ENCODE data around the gene INAFM1. TPM values are rescaled to one million over a fixed set of nuclear protein-coding genes. Genes with fewer than 3 reads are reported as not detected.
"Not testable (repeated sequence)": the region's sequence is repeated elsewhere in the genome, so short reads cannot be mapped to it uniquely, and the experiment has no call there.

The INAFM1 gene
- total RNA-seq, 1 experiment from 2014 or later = 5.1 TPM

DNA sequence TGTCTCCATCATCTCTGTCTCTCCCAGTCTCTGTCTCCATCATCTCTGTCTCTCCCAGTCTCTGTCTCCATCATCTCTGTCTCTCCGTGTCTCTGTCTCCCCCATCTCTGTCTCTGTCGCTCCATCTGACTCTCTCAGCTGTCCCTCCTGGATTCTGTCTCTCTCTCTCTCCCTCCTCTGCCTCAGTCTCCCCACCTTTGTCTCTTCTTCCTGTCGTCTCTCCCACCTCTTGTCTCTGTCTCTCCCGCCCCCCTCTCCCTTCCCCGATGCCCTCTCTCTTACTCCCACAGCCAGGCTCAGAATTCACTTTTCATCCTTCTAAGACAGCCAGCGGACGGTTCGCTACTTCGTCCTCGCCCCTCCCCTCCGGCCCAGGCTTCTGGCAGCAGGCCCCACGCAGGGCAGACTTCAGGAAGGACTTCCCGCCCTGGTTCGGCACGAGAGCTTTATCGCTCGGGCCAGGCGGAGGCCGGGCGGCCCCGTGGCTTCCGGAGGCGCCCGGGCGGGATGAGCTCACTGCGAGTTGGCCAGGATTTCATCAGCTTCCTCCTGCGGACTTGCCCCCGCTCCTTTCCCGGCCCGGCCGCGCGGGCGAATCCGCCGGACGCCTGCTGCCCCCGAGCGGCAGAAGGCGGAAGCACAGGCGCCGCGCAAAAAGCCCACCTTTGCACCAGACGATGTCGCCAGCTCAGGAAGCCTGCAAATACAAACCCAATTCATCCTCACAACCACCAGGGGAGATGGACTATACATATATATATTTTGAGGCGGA lies 30.7 kb upstream of the INAFM1 start:
- Histone ChIP-seq H3K9me3 (ENCODE audit: low read length) (no peaks in the 10 kb centered on the region), H3K27ac (ENCODE audit: low read length) (peak overlapping the region; percentile 32; the same call in 1 of the 2 replicates), H3K9me2 (replicated peaks; ENCODE audit: low read length) (no peaks in the 10 kb centered on the region), H3K79me2 (ENCODE audit: low read length) (no peaks in the 10 kb centered on the region), H3K27me3 (ENCODE audit: low read length) (no peaks in the 10 kb centered on the region), H2AFZ (ENCODE audit: low read length) (peak overlapping the region; percentile 86), H3K4me3 (ENCODE audit: low read length) (peak overlapping the region; percentile 61), H4K20me1 (ENCODE audit: low read length) (no peaks in the 10 kb centered on the region), H3K4me1 (ENCODE audit: insufficient read depth, low read length) (peaks cover 8% of the 10 kb centered on the region; the same call in 1 of the 2 replicates), H3K9ac (ENCODE audit: low read length) (peak overlapping the region; percentile 58), H3K36me3 (ENCODE audit: low read depth, low read length) (no peaks in the 10 kb centered on the region; the same call in 1 of the 2 replicates), H3F3A (ENCODE audit: low read length, unreplicated experiment) (peaks cover 3% of the 10 kb centered on the region), H3K4me2 (ENCODE audit: low read length) (peak overlapping the region; percentile 82)
- intact Hi-C loops (cut with micrococcal nuclease) = loop anchor here (1.0 to 5.0 kb wide), 2 partner anchors 34 to 97 kb away; no protein-coding TSS in a partner anchor
- ChIA-PET POLR2A (ENCODE audit: unreplicated experiment) (interaction anchor here (0.6 to 1.0 kb wide), 3 partner anchors 18 to 208 kb away, joined by 4 to 23 read pairs (median 8); no protein-coding TSS in a partner anchor), CTCF (interaction anchor here (0.5 to 1.2 kb wide), 12 partner anchors 8 to 209 kb away, joined by 3 to 80 read pairs (median 5); partner anchors contain the start of genes CCDC9 and ZC3H4)
- ATAC-seq (peak; percentile 79), DNase-seq (peak; percentile 90)
- TF ChIP-seq EZH2phosphoT487 (IDR thresholded peaks at IDR 0.05; ENCODE audit: borderline replicate concordance, low read length) = no peak
- TF ChIP-seq, protein P1, sequence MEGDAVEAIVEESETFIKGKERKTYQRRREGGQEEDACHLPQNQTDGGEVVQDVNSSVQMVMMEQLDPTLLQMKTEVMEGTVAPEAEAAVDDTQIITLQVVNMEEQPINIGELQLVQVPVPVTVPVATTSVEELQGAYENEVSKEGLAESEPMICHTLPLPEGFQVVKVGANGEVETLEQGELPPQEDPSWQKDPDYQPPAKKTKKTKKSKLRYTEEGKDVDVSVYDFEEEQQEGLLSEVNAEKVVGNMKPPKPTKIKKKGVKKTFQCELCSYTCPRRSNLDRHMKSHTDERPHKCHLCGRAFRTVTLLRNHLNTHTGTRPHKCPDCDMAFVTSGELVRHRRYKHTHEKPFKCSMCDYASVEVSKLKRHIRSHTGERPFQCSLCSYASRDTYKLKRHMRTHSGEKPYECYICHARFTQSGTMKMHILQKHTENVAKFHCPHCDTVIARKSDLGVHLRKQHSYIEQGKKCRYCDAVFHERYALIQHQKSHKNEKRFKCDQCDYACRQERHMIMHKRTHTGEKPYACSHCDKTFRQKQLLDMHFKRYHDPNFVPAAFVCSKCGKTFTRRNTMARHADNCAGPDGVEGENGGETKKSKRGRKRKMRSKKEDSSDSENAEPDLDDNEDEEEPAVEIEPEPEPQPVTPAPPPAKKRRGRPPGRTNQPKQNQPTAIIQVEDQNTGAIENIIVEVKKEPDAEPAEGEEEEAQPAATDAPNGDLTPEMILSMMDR (conservative IDR thresholded peaks at IDR 0.05; ENCODE audit: low read depth, low read length) = peak; percentile 77
- TSS peak; percentile 36 for BruUV-seq (replicated peaks)

DNA sequence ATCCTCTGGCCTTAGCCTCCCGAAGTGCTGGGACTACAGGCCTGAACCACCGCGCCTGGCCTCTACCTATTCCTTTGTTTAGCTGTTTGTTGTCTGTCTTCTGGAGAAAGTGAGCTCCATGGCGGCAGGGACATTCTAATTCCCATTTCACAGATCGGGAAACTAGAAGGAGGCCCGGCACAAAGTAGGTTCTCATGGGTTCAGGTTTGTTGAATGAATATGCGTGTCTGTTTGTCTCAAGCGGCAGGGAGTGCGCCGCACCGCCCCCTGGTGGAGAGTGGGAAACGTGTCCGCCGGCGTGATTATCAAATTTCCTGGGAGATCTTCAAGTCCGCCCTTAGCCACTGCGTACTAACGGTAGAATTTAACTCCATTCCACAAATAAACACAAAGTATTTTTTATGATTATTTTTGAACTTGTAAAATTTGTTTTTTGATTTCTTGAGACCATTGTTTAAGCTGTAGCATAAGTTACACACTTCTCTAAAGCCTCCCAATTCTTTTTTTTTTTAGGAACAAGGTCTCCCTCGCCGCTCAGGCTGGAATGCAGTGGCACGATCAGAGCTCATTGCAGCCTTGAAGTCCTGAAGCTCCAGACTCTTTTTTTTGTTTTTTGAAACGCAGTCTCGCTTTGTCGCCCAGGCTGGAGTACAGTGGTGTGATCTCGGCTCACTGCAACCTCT lies 27.2 kb upstream of the INAFM1 start:
- ATAC-seq (peak; percentile 31), DNase-seq (peak; percentile 74)
- ChIA-PET POLR2A (ENCODE audit: unreplicated experiment) (interaction anchor here (0.6 kb wide), 1 partner anchor 9 kb away, joined by 4 read pairs; no protein-coding TSS in a partner anchor), CTCF (interaction anchor here (1.2 kb wide), 1 partner anchor 37 kb away, joined by 4 read pairs; no protein-coding TSS in a partner anchor)
- Histone ChIP-seq H3K27ac (ENCODE audit: low read length) (no peak overlapping the region), H3K27me3 (ENCODE audit: low read length) (no peaks in the 10 kb centered on the region), H2AFZ (ENCODE audit: low read length) (peak overlapping the region; percentile 90), H3K4me3 (ENCODE audit: low read length) (peak overlapping the region; percentile 39), H3K36me3 (ENCODE audit: low read depth, low read length) (no peaks in the 10 kb centered on the region; the same call in 1 of the 2 replicates), H3K9me3 (ENCODE audit: low read length) (no peaks in the 10 kb centered on the region), H4K20me1 (ENCODE audit: low read length) (no peaks in the 10 kb centered on the region), H3K79me2 (ENCODE audit: low read length) (no peaks in the 10 kb centered on the region), H3K4me2 (ENCODE audit: low read length) (peak overlapping the region; percentile 72), H3K4me1 (ENCODE audit: insufficient read depth, low read length) (0 out of 2 replicates have a peak, but pooled peaks cover 3% of the 10 kb centered on the region), H3F3A (ENCODE audit: low read length, unreplicated experiment) (peaks cover 3% of the 10 kb centered on the region), H3K9ac (ENCODE audit: low read length) (no peak overlapping the region), H3K9me2 (replicated peaks; ENCODE audit: low read length) (no peaks in the 10 kb centered on the region)
- intact Hi-C loops (cut with micrococcal nuclease) = no loop called here
- BruUV-seq (replicated peaks) = no TSS peak
- TF ChIP-seq, protein P1 (conservative IDR thresholded peaks at IDR 0.05; ENCODE audit: low read depth, low read length) = peak; percentile 88
- TF ChIP-seq EZH2phosphoT487 (IDR thresholded peaks at IDR 0.05; ENCODE audit: borderline replicate concordance, low read length) = no peak

DNA sequence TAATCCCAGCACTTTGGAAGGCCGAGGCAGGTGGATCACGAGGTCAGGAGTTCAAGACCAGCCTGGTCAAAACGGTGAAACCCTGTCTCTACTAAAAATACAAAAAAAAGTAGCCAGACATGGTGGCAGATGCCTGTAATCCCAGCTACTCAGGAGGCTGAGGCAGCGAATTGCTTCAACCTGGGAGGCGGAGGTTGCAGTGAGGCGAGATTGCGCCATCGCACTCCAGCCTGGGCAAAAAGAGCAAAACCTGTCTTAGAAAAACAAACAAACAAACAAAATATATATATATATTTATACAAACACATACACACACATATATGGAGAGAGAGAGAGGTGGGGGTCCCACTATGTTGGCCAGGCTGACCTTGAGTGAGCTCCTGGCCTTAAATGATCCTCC lies 21.7 kb upstream of the INAFM1 start:
- DNase-seq; H3K4me3 ChIP-seq (ENCODE audit: low read length); H3K9me3 ChIP-seq (ENCODE audit: low read length); POLR2A ChIA-PET (ENCODE audit: unreplicated experiment); H3K9me2 ChIP-seq (replicated peaks; ENCODE audit: low read length); H3K27me3 ChIP-seq (ENCODE audit: low read length); ATAC-seq; H3K79me2 ChIP-seq (ENCODE audit: low read length); H3K36me3 ChIP-seq (ENCODE audit: low read depth, low read length); H3K9ac ChIP-seq (ENCODE audit: low read length); H4K20me1 ChIP-seq (ENCODE audit: low read length); BruUV-seq (replicated peaks); H2AFZ ChIP-seq (ENCODE audit: low read length): not testable (repeated sequence)
- peak overlapping the region; percentile 60; the same call in 1 of the 2 replicates for H3K4me2 ChIP-seq (ENCODE audit: low read length)
- CTCF ChIA-PET = interaction anchor here (0.8 kb wide), 1 partner anchor 9 kb away, joined by 3 read pairs; no protein-coding TSS in a partner anchor
- intact Hi-C loops (cut with micrococcal nuclease) = loop anchor here (10.0 kb wide), 1 partner anchor 398 kb away; the partner anchor contains the start of gene AP2S1
- peaks cover 10% of the 10 kb centered on the region for H3F3A ChIP-seq (ENCODE audit: low read length, unreplicated experiment)
- peaks cover 22% of the 10 kb centered on the region for H3K4me1 ChIP-seq (ENCODE audit: insufficient read depth, low read length)
- H3K27ac ChIP-seq (ENCODE audit: low read length) = peak overlapping the region; percentile 48
